Esophagus muscularis mucosa (tissue), 4 donors: ENCODE measurements around the gene CDH22. TPM values are rescaled to one million over a fixed set of nuclear protein-coding genes. Genes with fewer than 3 reads are reported as not detected.

ENCODE experiments used
- DNase-seq: peaks from one replicate; pipeline ENCODE4 v3.0.0-alpha.2; 2017; ENCODE audit errors: extremely low spot score
- H3K27ac ChIP-seq, 4 donors: fragments of 200-600 bp; sonication (generic); replicated peaks in 1 of 4; 1 replicate in 3 of 4; 2 replicates in 1 of 4; pipeline ENCODE4 v1.5.1; 2016 to 2019; ENCODE audit warnings: mild to moderate bottlenecking in 1 of 4
- H3K27me3 ChIP-seq, 4 donors: fragments of 200-600 bp; sonication (generic); one replicate each; pipeline versions ENCODE4 v1.5.1 to v1.6.0; 2016 to 2019
- H3K36me3 ChIP-seq, 4 donors: fragments of 200-600 bp; sonication (generic); one replicate each; pipeline ENCODE4 v1.5.1; 2016 to 2019
- H3K4me1 ChIP-seq, 4 donors: fragments of 200-600 bp; sonication (generic); one replicate each; pipeline ENCODE4 v1.5.1; 2016 to 2019
- H3K4me3 ChIP-seq, 4 donors: fragments of 200-600 bp; sonication (generic); 1 replicate in 2 of 4; 2 replicates in 2 of 4; pipeline ENCODE4 v1.5.1; 2016 to 2019; ENCODE audit warnings: mild to moderate bottlenecking in 4 of 4, moderate library complexity in 1 of 4
- H3K9me3 ChIP-seq, 4 donors: fragments of 200-600 bp; sonication (generic); 1 replicate in 3 of 4; 2 replicates in 1 of 4; pipeline ENCODE4 v1.5.1; 2016 to 2019
- CTCF ChIP-seq, 3 experiments: fragments of 200-600 bp in 2 of 3; fragments of 450-650 bp in 1 of 3; sonication (generic) in 2 of 3; IDR thresholded peaks; one replicate each; pipeline ENCODE4 v1.5.1; 2017 to 2019; ENCODE audit warnings: antibody characterized with exemption in 3 of 3, mild to moderate bottlenecking in 2 of 3, moderate library complexity in 1 of 3
- EP300 ChIP-seq: sonication (generic); formaldehyde crosslinking; IDR thresholded peaks from one replicate; pipeline ENCODE4 v1.6.1; 2017; ENCODE audit warnings: antibody characterized with exemption
- POLR2A ChIP-seq: fragments of 450-650 bp; IDR thresholded peaks from one replicate; pipeline ENCODE4 v1.6.1; 2017; ENCODE audit warnings: antibody characterized with exemption, moderate library complexity, mild to moderate bottlenecking, low read depth
- POLR2AphosphoS5 ChIP-seq, 2 donors: sonication (generic); formaldehyde crosslinking; IDR thresholded peaks; one replicate each; pipeline ENCODE4 v1.6.1; 2017; ENCODE audit warnings: antibody characterized with exemption in 2 of 2
- WGBS: methylation state at CpG from one replicate; pipeline ENCODE4 v1.1.5; 2018; 5-methylcytosine and 5-hydroxymethylcytosine counted together
- intact Hi-C: fragments of 100-400 bp; cut with DNase I; formaldehyde crosslinking; loops from one replicate; pipeline ENCODE4 v1.15.1; 2023
- total RNA-seq, 4 donors: library from RNA; depleted of rRNA; stranded (reverse); fragments of >200 nt; gene quantifications; one replicate each; pipeline versions ENCODE4 v1.1.0 to v1.2.1, GENCODE V29; 2016

Gene CDH22
- total RNA-seq, 4 donors from 2014 or later = 0.17 to 0.69 (median 0.42) TPM; not detected in 1

- 72% methylated on average over 12 of the region's 13 CpGs for WGBS
- H3K4me1 ChIP-seq = peaks cover 0 to 11% (median 5%) of the 10 kb centered on the region in 4 donors
- TF ChIP-seq POLR2A (no peak), POLR2AphosphoS5 (IDR thresholded peaks at IDR 0.05) (no peak), EP300 (no peak), CTCF (IDR thresholded peaks at IDR 0.05) (no peak)
- no peak overlapping the region for H3K4me3 ChIP-seq
- H3K27ac ChIP-seq = no peak overlapping the region
- no peaks in the 10 kb centered on the region for H3K9me3 ChIP-seq
- H3K36me3 ChIP-seq = no peaks in the 10 kb centered on the region
- DNase-seq = no peak
- H3K27me3 ChIP-seq = peaks cover 0 to 87% (median 24%) of the 10 kb centered on the region in 4 donors
- intact Hi-C loops = no loop called here
Observed at GRCh38 chr20:46176739-46177378, 131.4 kb downstream of the CDH22 start.

GRCh38 chr20:46175127-46175494 is 133.2 kb downstream of the CDH22 start:
- Histone ChIP-seq H3K36me3 (no peaks in the 10 kb centered on the region), H3K4me3 (no peak overlapping the region), H3K9me3 (no peaks in the 10 kb centered on the region), H3K4me1 (peaks cover 0 to 11% (median 5%) of the 10 kb centered on the region in 4 donors), H3K27ac (no peak overlapping the region), H3K27me3 (peaks cover 0 to 86% (median 24%) of the 10 kb centered on the region in 4 donors)
- no peak for DNase-seq
- WGBS = 100% methylated on average over 2 of the region's 4 CpGs
- no peak for TF ChIP-seq CTCF (IDR thresholded peaks at IDR 0.05)
- no peak for TF ChIP-seq EP300
- no peak for TF ChIP-seq POLR2A
- no peak for TF ChIP-seq POLR2AphosphoS5 (IDR thresholded peaks at IDR 0.05)
- intact Hi-C loops = loop anchor here (2.0 kb wide), 1 partner anchor 152 kb away; no protein-coding TSS in a partner anchor

- H3K4me3 ChIP-seq = peak overlapping the region in 2 of 4 donors; percentile 13 to 34
- intact Hi-C loops = loop anchor here (2.0 kb wide), 1 partner anchor 152 kb away; no protein-coding TSS in a partner anchor
- H3K36me3 ChIP-seq = no peaks in the 10 kb centered on the region
- WGBS = 12% methylated on average over 19 of the region's 77 CpGs
- H3K27ac ChIP-seq = no peak overlapping the region
- DNase-seq = no peak
- peaks cover 0 to 84% (median 22%) of the 10 kb centered on the region in 4 donors for H3K27me3 ChIP-seq
- H3K9me3 ChIP-seq = no peaks in the 10 kb centered on the region
- H3K4me1 ChIP-seq = peaks cover 0 to 11% (median 5%) of the 10 kb centered on the region in 4 donors
- TF ChIP-seq POLR2AphosphoS5 (IDR thresholded peaks at IDR 0.05) (no peak), CTCF (IDR thresholded peaks at IDR 0.05) (peak; percentile 48 to 77 (median 58)), POLR2A (no peak), EP300 (no peak)
Observed at GRCh38 chr20:46174469-46175126, 133.7 kb downstream of the CDH22 start.

GRCh38 chr20:46173652-46174468 is 134.4 kb downstream of the CDH22 start:
- WGBS = 25% methylated on average over 23 of the region's 25 CpGs
- Histone ChIP-seq H3K4me1 (peaks cover 0 to 11% (median 5%) of the 10 kb centered on the region in 4 donors), H3K36me3 (no peaks in the 10 kb centered on the region), H3K4me3 (peak overlapping the region in 1 of 4 donors; percentile 13), H3K27me3 (peaks cover 0 to 88% (median 22%) of the 10 kb centered on the region in 4 donors), H3K9me3 (no peaks in the 10 kb centered on the region), H3K27ac (no peak overlapping the region)
- intact Hi-C loops = loop anchor here (2.0 kb wide), 1 partner anchor 151 kb away; no protein-coding TSS in a partner anchor
- no peak for TF ChIP-seq EP300
- TF ChIP-seq POLR2AphosphoS5 (IDR thresholded peaks at IDR 0.05) = no peak
- no peak for TF ChIP-seq CTCF (IDR thresholded peaks at IDR 0.05)
- no peak for TF ChIP-seq POLR2A
- DNase-seq = no peak
